ENCODE measurements around the gene PSG7. TPM values are rescaled to one million over a fixed set of nuclear protein-coding genes. Genes with fewer than 3 reads are reported as not detected.

PSG7 gene
- total RNA-seq, 1 experiment from 2014 or later: not detected

- TF ChIP-seq CTCF (conservative IDR thresholded peaks at IDR 0.05): no peak
- Histone ChIP-seq H4K5ac (ENCODE audit: insufficient read length, low read depth, low read length) (no peak overlapping the region), H3K56ac (ENCODE audit: insufficient read length, low read depth, low read length) (no peak overlapping the region), H4K8ac (replicated peaks; ENCODE audit: insufficient read length, low read depth, low read length) (no peak overlapping the region), H3K9ac (ENCODE audit: extremely low read depth, insufficient read length, low read length) (no peak overlapping the region), H4K91ac (ENCODE audit: insufficient read length, low read depth, low read length) (no peak overlapping the region), H2AFZ (ENCODE audit: low read length) (no peak overlapping the region), H3T11ph (ENCODE audit: low read length) (no peak overlapping the region), H3K14ac (ENCODE audit: insufficient read depth, low read length) (no peak overlapping the region), H2BK12ac (ENCODE audit: insufficient read length, low read depth, low read length) (no peak overlapping the region), H3K27me3 (ENCODE audit: insufficient read depth, low read length) (no peaks in the 10 kb centered on the region), H3K4me1 (ENCODE audit: insufficient read depth, low read length) (no peaks in the 10 kb centered on the region), H3K79me2 (ENCODE audit: insufficient read depth, low read length) (no peaks in the 10 kb centered on the region), H2BK5ac (ENCODE audit: insufficient read length, low read length) (no peak overlapping the region), H3K79me1 (ENCODE audit: insufficient read depth, low read depth, low read length, poor library complexity, severe bottlenecking) (no peaks in the 10 kb centered on the region), H2BK120ac (ENCODE audit: low read depth, low read length, poor library complexity, severe bottlenecking) (no peak overlapping the region), H3K9me3 (ENCODE audit: control insufficient read depth, low read depth, low read length) (peaks cover 63% of the 10 kb centered on the region), H2BK20ac (ENCODE audit: low read depth, low read length, poor library complexity, severe bottlenecking) (no peak overlapping the region), H3K27ac (ENCODE audit: insufficient read length, low read depth, low read length) (no peak overlapping the region), H2AK5ac (ENCODE audit: insufficient read length, low read length) (no peak overlapping the region), H3K4me2 (ENCODE audit: insufficient read depth, insufficient read length, low read length) (no peak overlapping the region), H3K18ac (ENCODE audit: insufficient read length, low read depth, low read length) (no peak overlapping the region), H2BK15ac (ENCODE audit: low read depth, low read length) (no peak overlapping the region), H3K23me2 (ENCODE audit: insufficient read length, low read depth, low read length, poor library complexity, severe bottlenecking) (no peaks in the 10 kb centered on the region), H3K4ac (ENCODE audit: low read depth, low read length) (no peak overlapping the region), H4K20me1 (ENCODE audit: control insufficient read depth, insufficient read depth, insufficient read length) (no peaks in the 10 kb centered on the region), H3K23ac (ENCODE audit: insufficient read length, low read depth, low read length) (no peak overlapping the region)
- H3K27ac Mint-ChIP-seq: no peak overlapping the region; a peak in 1 of 7 replicates
- WGBS (ENCODE audit: extremely low coverage, insufficient read length, low lambda C conversion rate): no CpG with 5 or more reads among the region's 2 CpGs
- H3K36me3 Mint-ChIP-seq (ENCODE audit: insufficient read depth in 1 of 3, low read depth in 3 of 3): peaks cover 0 to 15% (median 9%) of the 10 kb centered on the region in 3 experiments; a peak in 5 of 7 replicates
- no peak for DNase-seq
- peaks cover 89 to 92% of the 10 kb centered on the region in 2 experiments for H3K9me3 Mint-ChIP-seq
- no peaks in the 10 kb centered on the region; the same call in 1 of the 2 replicates for H3K27me3 Mint-ChIP-seq (ENCODE audit: low read depth)
- no peaks in the 10 kb centered on the region for H3K4me1 Mint-ChIP-seq
- no peak overlapping the region for H3K4me3 Mint-ChIP-seq
Observed at GRCh38 chr19:42965176-42965575, 28.2 kb upstream of the PSG7 start.

Measured in H9 (cell line).